HG03066 (cell line): ENCODE results near the gene CAMK1G.

Experiments
- ATAC-seq: cut with Tn5 transposase; IDR thresholded peaks from one replicate; pipeline ENCODE4 v1.9.1; 2021; ENCODE audit warnings: low read depth; ENCODE audit not compliant: unreplicated experiment

Gene CAMK1G

GRCh38 chr1:209564849-209565248 is 18.7 kb upstream of the CAMK1G start:
- ATAC-seq: no peak

GRCh38 chr1:209565759-209566678 is 17.5 kb upstream of the CAMK1G start:
- ATAC-seq: peak; percentile 88

GRCh38 chr1:209567698-209568175 is 15.8 kb upstream of the CAMK1G start:
- no peak for ATAC-seq

- ATAC-seq: no peak
These were observed 13.9 kb upstream of the CAMK1G start for GRCh38 chr1:209569455-209570207.

- ATAC-seq: no peak
These were observed 12.8 kb upstream of the CAMK1G start for GRCh38 chr1:209570743-209571142.

- ATAC-seq: no peak
These were observed 6.9 kb upstream of the CAMK1G start for GRCh38 chr1:209576392-209577197.

- ATAC-seq: no peak
These were observed 6.2 kb upstream of the CAMK1G start for GRCh38 chr1:209577346-209577745.

GRCh38 chr1:209580577-209580976 is 2.9 kb upstream of the CAMK1G start:
- ATAC-seq: no peak

GRCh38 chr1:209584231-209584672 is 738 bp downstream of the CAMK1G start:
- no peak for ATAC-seq

- ATAC-seq: no peak
These were observed 1.7 kb downstream of the CAMK1G start for GRCh38 chr1:209585197-209585596.

GRCh38 chr1:209585672-209586071 is 2.2 kb downstream of the CAMK1G start:
- no peak for ATAC-seq

GRCh38 chr1:209586221-209586740 is 2.8 kb downstream of the CAMK1G start:
- no peak for ATAC-seq

- ATAC-seq: no peak
These were observed 4.3 kb downstream of the CAMK1G start for GRCh38 chr1:209587789-209588188.

- ATAC-seq: no peak
These were observed 5.9 kb downstream of the CAMK1G start for GRCh38 chr1:209589440-209589839.

- no peak for ATAC-seq
These were observed 6.3 kb downstream of the CAMK1G start for GRCh38 chr1:209589863-209590262.

- ATAC-seq: no peak
These were observed 6.9 kb downstream of the CAMK1G start for GRCh38 chr1:209590405-209590804.

- ATAC-seq: no peak
These were observed 10.2 kb downstream of the CAMK1G start for GRCh38 chr1:209593747-209594146.

- no peak for ATAC-seq
These were observed 10.9 kb downstream of the CAMK1G start for GRCh38 chr1:209594440-209594839.

- no peak for ATAC-seq
These were observed 11.5 kb downstream of the CAMK1G start for GRCh38 chr1:209595028-209595427.

- no peak for ATAC-seq
These were observed 12.2 kb downstream of the CAMK1G start for GRCh38 chr1:209595599-209596285.
